Measurements from ENCODE around the gene ADAMTSL5. TPM values are rescaled to one million over a fixed set of nuclear protein-coding genes. Genes with fewer than 3 reads are reported as not detected.
"Not testable (repeated sequence)": the region's sequence is repeated elsewhere in the genome, so short reads cannot be mapped to it uniquely, and the experiment has no call there.

ADAMTSL5 gene
- total RNA-seq, 4 donors from 2014 or later, result 0.27 to 5.1 (median 2.5) TPM

- Histone ChIP-seq H3K36me3 (no peaks in the 10 kb centered on the region), H3K27me3 (no peaks in the 10 kb centered on the region), H3K4me1 (no peaks in the 10 kb centered on the region), H3K27ac (no peak overlapping the region), H3K4me3 (replicated peaks in 1 of 3) (no peak overlapping the region), H3K9me3 (no peaks in the 10 kb centered on the region)
- TF ChIP-seq, protein P1, sequence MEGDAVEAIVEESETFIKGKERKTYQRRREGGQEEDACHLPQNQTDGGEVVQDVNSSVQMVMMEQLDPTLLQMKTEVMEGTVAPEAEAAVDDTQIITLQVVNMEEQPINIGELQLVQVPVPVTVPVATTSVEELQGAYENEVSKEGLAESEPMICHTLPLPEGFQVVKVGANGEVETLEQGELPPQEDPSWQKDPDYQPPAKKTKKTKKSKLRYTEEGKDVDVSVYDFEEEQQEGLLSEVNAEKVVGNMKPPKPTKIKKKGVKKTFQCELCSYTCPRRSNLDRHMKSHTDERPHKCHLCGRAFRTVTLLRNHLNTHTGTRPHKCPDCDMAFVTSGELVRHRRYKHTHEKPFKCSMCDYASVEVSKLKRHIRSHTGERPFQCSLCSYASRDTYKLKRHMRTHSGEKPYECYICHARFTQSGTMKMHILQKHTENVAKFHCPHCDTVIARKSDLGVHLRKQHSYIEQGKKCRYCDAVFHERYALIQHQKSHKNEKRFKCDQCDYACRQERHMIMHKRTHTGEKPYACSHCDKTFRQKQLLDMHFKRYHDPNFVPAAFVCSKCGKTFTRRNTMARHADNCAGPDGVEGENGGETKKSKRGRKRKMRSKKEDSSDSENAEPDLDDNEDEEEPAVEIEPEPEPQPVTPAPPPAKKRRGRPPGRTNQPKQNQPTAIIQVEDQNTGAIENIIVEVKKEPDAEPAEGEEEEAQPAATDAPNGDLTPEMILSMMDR (IDR thresholded peaks at IDR 0.05), result no peak
- no peak for TF ChIP-seq POLR2A (IDR thresholded peaks at IDR 0.05)
- no peak for DNase-seq
- intact Hi-C loops (cut with DNase I), result no loop called here
- 87% methylated on average over 9 to 10 of the region's 14 CpGs for WGBS, 2 donors
Observed at GRCh38 chr19:1534972-1535371, 22.2 kb upstream of the ADAMTSL5 start.

DNA sequence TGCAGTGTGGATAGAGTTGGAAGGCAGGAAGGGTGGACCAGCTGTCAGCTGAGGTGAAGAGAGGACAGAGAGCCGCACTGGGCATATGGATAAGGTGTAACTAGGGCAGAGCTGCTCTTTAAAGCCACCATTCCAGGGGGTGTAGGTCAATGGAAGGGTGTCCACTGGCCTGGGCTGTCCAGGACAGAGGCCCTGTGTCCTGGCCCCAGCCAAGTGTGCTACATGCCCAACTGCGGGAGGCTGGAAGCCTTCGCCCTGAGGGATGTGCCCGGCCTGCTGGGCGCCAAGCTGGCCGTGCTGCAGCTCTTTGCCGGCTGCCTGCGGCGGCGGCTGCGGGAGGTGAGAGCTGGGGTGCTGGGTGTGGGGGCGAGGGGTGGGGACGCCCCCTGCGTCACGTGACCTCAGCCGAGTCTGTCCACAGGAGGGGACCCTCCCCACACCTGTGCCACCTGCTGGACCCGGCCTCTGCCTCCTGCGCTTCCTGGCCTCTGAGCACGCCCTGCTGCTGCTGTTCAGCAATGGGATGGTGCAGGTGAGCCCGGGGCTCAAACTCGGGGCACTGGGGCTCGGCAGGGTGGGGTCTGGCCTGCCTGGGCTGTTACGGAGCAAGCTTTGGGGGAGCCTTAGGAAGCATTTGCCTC, 20.8 kb upstream of the ADAMTSL5 start:
- Histone ChIP-seq H3K27ac (no peak overlapping the region), H3K9me3 (no peaks in the 10 kb centered on the region), H3K27me3 (no peaks in the 10 kb centered on the region), H3K36me3 (no peaks in the 10 kb centered on the region), H3K4me3 (replicated peaks in 1 of 3) (no peak overlapping the region), H3K4me1 (no peaks in the 10 kb centered on the region)
- intact Hi-C loops (cut with DNase I), result no loop called here
- DNase-seq, result no peak
- TF ChIP-seq POLR2A (IDR thresholded peaks at IDR 0.05), result no peak
- TF ChIP-seq, protein P1 (IDR thresholded peaks at IDR 0.05), result no peak
- 73 to 86% methylated on average over 13 to 22 of the region's 23 CpGs for WGBS, 2 donors

GRCh38 chr19:1532003-1532402, 19.2 kb upstream of the ADAMTSL5 start:
- Histone ChIP-seq H3K36me3 (no peaks in the 10 kb centered on the region), H3K9me3 (no peaks in the 10 kb centered on the region), H3K27ac (no peak overlapping the region), H3K4me3 (replicated peaks in 1 of 3) (no peak overlapping the region), H3K27me3 (no peaks in the 10 kb centered on the region), H3K4me1 (no peaks in the 10 kb centered on the region)
- WGBS, 2 donors, result 89 to 91% methylated on average over 9 of the region's 9 CpGs
- intact Hi-C loops (cut with DNase I), result no loop called here
- TF ChIP-seq, protein P1 (IDR thresholded peaks at IDR 0.05), result no peak
- no peak for TF ChIP-seq POLR2A (IDR thresholded peaks at IDR 0.05)
- no peak for DNase-seq

DNA sequence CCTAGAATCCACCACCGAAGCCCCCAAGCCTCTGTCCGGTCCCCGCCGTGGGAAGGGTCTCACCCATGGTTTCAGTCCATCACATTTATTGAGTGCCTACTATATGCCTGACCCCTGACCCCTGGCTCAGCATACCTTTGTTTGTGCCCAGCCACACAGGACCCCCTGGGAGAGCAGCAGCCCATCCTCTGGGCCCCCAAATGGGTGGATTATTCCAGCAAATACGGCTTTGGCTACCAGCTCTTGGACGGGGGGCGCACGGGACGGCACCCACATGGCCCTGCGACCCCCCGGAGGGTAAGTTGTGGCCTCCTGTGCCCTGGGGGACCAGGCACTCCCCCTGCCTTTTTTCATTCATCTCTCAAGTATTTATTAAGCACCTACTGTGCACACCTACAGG, 18.8 kb upstream of the ADAMTSL5 start:
- Histone ChIP-seq H3K36me3 (no peaks in the 10 kb centered on the region), H3K27ac (no peak overlapping the region), H3K4me1 (no peaks in the 10 kb centered on the region), H3K4me3 (replicated peaks in 1 of 3) (no peak overlapping the region), H3K9me3 (no peaks in the 10 kb centered on the region), H3K27me3 (no peaks in the 10 kb centered on the region)
- intact Hi-C loops (cut with DNase I), result no loop called here
- 85 to 89% methylated on average over 11 of the region's 11 CpGs for WGBS, 2 donors
- TF ChIP-seq POLR2A (IDR thresholded peaks at IDR 0.05), result no peak
- TF ChIP-seq, protein P1 (IDR thresholded peaks at IDR 0.05), result no peak
- DNase-seq, result no peak

GRCh38 chr19:1530856-1531255, 18.0 kb upstream of the ADAMTSL5 start:
- H3K4me1 ChIP-seq; H3K27me3 ChIP-seq; DNase-seq; H3K36me3 ChIP-seq; H3K27ac ChIP-seq; H3K9me3 ChIP-seq; H3K4me3 ChIP-seq (replicated peaks in 1 of 3); intact Hi-C loops (cut with DNase I): not testable (repeated sequence)
- WGBS, 2 donors, result 90% methylated on average over 11 of the region's 11 CpGs
